OCI-LY3 (cell line): ENCODE data around the gene TGFBR1.

Experiments
- H2AFZ ChIP-seq: fragments of 200-600, 300-600 bp; shearing (Covaris generic); 2 replicates; pipeline ENCODE4 v1.6.0; 2014; ENCODE audit warnings: antibody characterized with exemption, low read depth, low read length
- H3K27ac ChIP-seq: fragments of 200-600, 300-600 bp; sonication (generic); 2 replicates; pipeline ENCODE4 v1.5.1; 2014; ENCODE audit warnings: mild to moderate bottlenecking, low read length, moderate library complexity, mixed read lengths
- H3K27me3 ChIP-seq: fragments of 200-600, 300-600 bp; sonication (generic); 2 replicates; pipeline ENCODE4 v1.6.1; 2014; ENCODE audit warnings: low read depth, low read length, mixed read lengths
- H3K36me3 ChIP-seq: fragments of 200-600, 300-600 bp; sonication (generic); replicated peaks from 2 replicates; pipeline ENCODE3; 2014; ENCODE audit warnings: low read depth, low read length, mixed read lengths
- H3K4me1 ChIP-seq: fragments of 300-600, 200-600 bp; sonication (generic); 2 replicates; pipeline ENCODE4 v1.6.1; 2014; ENCODE audit warnings: low read length, mixed read lengths
- H3K4me2 ChIP-seq: fragments of 200-600, 300-600 bp; sonication (generic); 2 replicates; pipeline ENCODE4 v1.6.1; 2014; ENCODE audit warnings: low read length, mixed read lengths
- H3K4me3 ChIP-seq: fragments of 300-600, 200-600 bp; sonication (generic); 2 replicates; pipeline ENCODE4 v1.5.1; 2014; ENCODE audit warnings: antibody characterized with exemption, mild to moderate bottlenecking, low read length, moderate library complexity
- H3K79me2 ChIP-seq: fragments of 300-600, 200-600 bp; shearing (Covaris generic); 2 replicates; pipeline ENCODE4 v1.6.1; 2014; ENCODE audit warnings: mild to moderate bottlenecking, low read length, mixed read lengths
- H3K9ac ChIP-seq: fragments of 300-600, 200-600 bp; shearing (Covaris generic); 2 replicates; pipeline ENCODE4 v1.6.0; 2014; ENCODE audit warnings: mild to moderate bottlenecking, low read length, moderate library complexity
- H3K9me3 ChIP-seq: fragments of 200-600, 300-600 bp; shearing (Covaris generic); 2 replicates; pipeline ENCODE4 v1.6.1; 2014; ENCODE audit warnings: low read length, mixed read lengths; ENCODE audit not compliant: insufficient read depth
- H4K20me1 ChIP-seq: fragments of 200-600, 300-600 bp; sonication (generic); 2 replicates; pipeline ENCODE4 v1.6.1; 2016; ENCODE audit warnings: low read length, mixed read lengths; ENCODE audit not compliant: insufficient read depth
- EZH2phosphoT487 ChIP-seq: fragments of 200-600 bp; shearing (Covaris generic); IDR thresholded peaks from 2 replicates; pipeline ENCODE4 v1.6.1; 2018; ENCODE audit warnings: antibody characterized with exemption, mixed run types, low read depth
- TF ChIP-seq, protein P1 (sequence below): fragments of 200-600, 300-600 bp; sonication (generic); IDR thresholded peaks from 2 replicates; pipeline ENCODE4 v1.5.1; 2014; ENCODE audit warnings: antibody characterized with exemption, low read length, low read depth

The TGFBR1 gene

DNA sequence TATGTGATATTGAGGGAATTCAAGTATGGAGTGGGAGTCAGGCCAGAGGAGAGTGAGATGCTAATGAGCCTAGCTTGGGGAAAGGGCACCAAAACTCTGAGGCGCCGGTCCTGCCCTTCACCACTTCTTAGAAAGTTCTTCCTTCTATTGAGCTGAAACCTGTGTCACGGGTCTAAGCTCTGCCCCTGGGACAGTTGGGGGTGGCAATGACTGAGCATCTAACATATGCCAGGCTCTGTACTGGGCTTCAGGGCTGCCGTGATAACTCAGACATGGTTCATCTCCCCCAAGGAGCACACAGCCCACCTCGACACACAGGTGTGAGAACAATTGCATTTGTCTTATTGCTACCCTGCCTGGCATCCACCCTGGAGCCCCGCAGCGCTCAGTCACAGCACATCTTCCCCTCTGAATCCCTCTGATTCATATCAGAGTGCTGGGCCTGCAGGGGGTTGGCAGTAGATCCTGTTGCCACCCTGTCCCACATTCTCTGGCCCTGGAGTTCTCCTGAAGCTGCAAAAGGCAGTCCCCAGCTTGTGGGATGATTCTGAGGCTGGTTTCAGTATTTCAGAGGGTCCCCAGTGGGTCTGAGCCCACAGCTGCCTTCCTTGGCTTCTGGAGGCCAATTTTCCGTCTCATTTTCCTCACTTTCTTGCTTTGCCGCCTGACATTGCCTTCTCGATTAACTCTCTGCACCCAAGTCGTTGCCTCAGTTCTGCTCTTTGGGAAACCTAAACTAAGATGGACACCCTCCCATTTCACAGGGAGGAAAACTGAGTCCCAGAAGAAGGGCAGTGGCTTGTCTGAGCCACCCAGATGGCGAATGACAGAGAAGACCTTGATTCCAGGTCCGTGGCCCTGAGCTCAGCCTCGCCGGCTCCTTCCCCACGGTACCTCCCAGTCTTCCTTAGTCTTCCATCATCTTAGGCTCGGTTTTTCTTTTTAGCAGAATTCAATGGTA is 74.3 kb downstream of the TGFBR1 start:
- H2AFZ ChIP-seq = no peak overlapping the region
- H3K9me3 ChIP-seq = no peaks in the 10 kb centered on the region
- TF ChIP-seq EZH2phosphoT487 = no peak
- TF ChIP-seq, protein P1, sequence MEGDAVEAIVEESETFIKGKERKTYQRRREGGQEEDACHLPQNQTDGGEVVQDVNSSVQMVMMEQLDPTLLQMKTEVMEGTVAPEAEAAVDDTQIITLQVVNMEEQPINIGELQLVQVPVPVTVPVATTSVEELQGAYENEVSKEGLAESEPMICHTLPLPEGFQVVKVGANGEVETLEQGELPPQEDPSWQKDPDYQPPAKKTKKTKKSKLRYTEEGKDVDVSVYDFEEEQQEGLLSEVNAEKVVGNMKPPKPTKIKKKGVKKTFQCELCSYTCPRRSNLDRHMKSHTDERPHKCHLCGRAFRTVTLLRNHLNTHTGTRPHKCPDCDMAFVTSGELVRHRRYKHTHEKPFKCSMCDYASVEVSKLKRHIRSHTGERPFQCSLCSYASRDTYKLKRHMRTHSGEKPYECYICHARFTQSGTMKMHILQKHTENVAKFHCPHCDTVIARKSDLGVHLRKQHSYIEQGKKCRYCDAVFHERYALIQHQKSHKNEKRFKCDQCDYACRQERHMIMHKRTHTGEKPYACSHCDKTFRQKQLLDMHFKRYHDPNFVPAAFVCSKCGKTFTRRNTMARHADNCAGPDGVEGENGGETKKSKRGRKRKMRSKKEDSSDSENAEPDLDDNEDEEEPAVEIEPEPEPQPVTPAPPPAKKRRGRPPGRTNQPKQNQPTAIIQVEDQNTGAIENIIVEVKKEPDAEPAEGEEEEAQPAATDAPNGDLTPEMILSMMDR = no peak
- no peaks in the 10 kb centered on the region for H3K27me3 ChIP-seq
- peak overlapping the region; percentile 66 for H3K9ac ChIP-seq
- H4K20me1 ChIP-seq = no peaks in the 10 kb centered on the region
- peaks cover 59% of the 10 kb centered on the region for H3K79me2 ChIP-seq
- H3K4me1 ChIP-seq = peaks cover 99% of the 10 kb centered on the region
- peaks cover 20% of the 10 kb centered on the region for H3K36me3 ChIP-seq
- H3K4me3 ChIP-seq = peak overlapping the region; percentile 2
- H3K4me2 ChIP-seq = peak overlapping the region; percentile 63
- peak overlapping the region; percentile 99 for H3K27ac ChIP-seq

DNA sequence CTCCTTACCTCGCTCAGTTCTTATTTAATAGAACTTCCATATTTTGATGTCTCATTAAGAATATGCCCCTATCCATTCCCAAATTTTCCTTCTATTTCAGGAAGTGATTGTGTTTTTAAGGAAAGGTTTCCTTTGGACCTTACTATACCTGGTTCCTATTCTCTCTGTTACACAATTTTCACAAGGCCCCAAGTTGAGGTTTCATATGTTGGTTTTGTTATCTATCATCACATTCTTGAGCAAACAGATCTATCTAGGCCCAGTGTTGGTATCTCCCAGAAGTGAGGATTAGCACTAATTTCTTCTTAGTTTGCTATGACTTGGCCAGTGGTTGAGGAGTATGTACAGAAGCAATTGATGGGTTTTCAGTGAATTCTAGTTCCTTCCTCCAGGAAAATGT is 75.3 kb downstream of the TGFBR1 start:
- peak overlapping the region; percentile 63 for H3K4me2 ChIP-seq

DNA sequence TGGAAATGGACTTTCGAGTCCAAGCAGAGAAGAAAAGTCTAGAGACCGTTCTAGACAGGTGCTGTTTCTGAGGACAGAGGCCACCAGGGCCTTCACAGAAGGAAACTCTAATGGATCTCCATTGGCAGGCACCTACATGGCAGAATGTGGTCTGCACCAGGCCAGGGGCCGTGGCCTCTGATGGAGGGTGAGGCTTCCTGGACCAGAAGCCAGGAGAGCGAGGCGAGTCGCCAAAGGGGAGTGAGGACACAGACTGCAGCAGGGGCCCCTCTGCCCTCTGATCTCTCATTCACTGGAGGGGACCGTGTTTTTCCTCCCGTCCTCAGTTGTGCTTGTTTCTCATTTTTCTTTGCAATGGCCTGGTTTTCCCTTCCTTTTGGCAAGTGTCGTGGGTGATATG is 75.7 kb downstream of the TGFBR1 start:
- Histone ChIP-seq H3K27ac (peak overlapping the region; percentile 99), H3K79me2 (peaks cover 47% of the 10 kb centered on the region), H2AFZ (no peak overlapping the region), H3K9me3 (no peaks in the 10 kb centered on the region), H3K9ac (peak overlapping the region; percentile 72), H3K4me1 (peaks cover 99% of the 10 kb centered on the region), H3K36me3 (peaks cover 17% of the 10 kb centered on the region), H3K4me3 (peak overlapping the region; percentile 28), H3K27me3 (no peaks in the 10 kb centered on the region), H3K4me2 (peak overlapping the region; percentile 63), H4K20me1 (no peaks in the 10 kb centered on the region)
- TF ChIP-seq EZH2phosphoT487 = no peak
- TF ChIP-seq, protein P1 = no peak

More for the DNA sequence above, 75.3 kb downstream of the TGFBR1 start:
- Histone ChIP-seq H4K20me1 (no peaks in the 10 kb centered on the region), H3K36me3 (peaks cover 17% of the 10 kb centered on the region), H3K9me3 (no peaks in the 10 kb centered on the region), H3K79me2 (peaks cover 51% of the 10 kb centered on the region), H3K27ac (peak overlapping the region; percentile 99), H3K9ac (peak overlapping the region; percentile 72), H3K27me3 (no peaks in the 10 kb centered on the region), H3K4me1 (peaks cover 99% of the 10 kb centered on the region), H2AFZ (no peak overlapping the region), H3K4me3 (no peak overlapping the region)
- TF ChIP-seq, protein P1 = no peak
- TF ChIP-seq EZH2phosphoT487 = no peak

DNA sequence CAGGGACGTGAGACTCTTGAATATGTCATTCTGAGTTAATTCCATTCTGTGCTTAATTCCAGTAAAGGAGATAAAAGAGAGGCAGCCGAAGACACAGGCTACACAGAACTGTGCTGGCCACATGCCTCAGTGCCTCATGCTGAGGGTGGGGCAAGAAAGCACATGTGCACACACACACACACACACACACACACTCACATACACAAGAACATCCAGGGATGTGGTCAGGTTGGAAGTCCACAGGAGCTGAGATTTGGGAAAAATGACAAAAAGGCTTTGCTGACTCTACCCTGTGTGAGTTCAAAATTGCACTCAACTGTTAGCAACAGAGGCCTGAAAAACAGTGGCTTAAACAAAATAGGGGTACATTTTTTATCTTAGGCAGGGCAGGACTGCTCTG is 76.3 kb downstream of the TGFBR1 start:
- peak overlapping the region; percentile 28; the same call in 1 of the 2 replicates for H3K4me3 ChIP-seq
- no peaks in the 10 kb centered on the region for H3K27me3 ChIP-seq
- TF ChIP-seq EZH2phosphoT487 = no peak
- TF ChIP-seq, protein P1 = no peak
- H3K4me2 ChIP-seq = peak overlapping the region; percentile 63
- no peaks in the 10 kb centered on the region for H4K20me1 ChIP-seq
- H3K27ac ChIP-seq = peak overlapping the region; percentile 99
- peaks cover 17% of the 10 kb centered on the region for H3K36me3 ChIP-seq
- peaks cover 99% of the 10 kb centered on the region for H3K4me1 ChIP-seq
- H3K9ac ChIP-seq = peak overlapping the region; percentile 72
- peaks cover 45% of the 10 kb centered on the region for H3K79me2 ChIP-seq
- no peaks in the 10 kb centered on the region for H3K9me3 ChIP-seq
- no peak overlapping the region for H2AFZ ChIP-seq
